ENCODE data around the gene PLP2. TPM values are rescaled to one million over a fixed set of nuclear protein-coding genes. Genes with fewer than 3 reads are reported as not detected.
"Not testable (repeated sequence)": the region's sequence is repeated elsewhere in the genome, so short reads cannot be mapped to it uniquely, and the experiment has no call there.

PLP2 gene
- total RNA-seq, 2 donors from 2014 or later: 19.4 to 30.1 TPM

DNA sequence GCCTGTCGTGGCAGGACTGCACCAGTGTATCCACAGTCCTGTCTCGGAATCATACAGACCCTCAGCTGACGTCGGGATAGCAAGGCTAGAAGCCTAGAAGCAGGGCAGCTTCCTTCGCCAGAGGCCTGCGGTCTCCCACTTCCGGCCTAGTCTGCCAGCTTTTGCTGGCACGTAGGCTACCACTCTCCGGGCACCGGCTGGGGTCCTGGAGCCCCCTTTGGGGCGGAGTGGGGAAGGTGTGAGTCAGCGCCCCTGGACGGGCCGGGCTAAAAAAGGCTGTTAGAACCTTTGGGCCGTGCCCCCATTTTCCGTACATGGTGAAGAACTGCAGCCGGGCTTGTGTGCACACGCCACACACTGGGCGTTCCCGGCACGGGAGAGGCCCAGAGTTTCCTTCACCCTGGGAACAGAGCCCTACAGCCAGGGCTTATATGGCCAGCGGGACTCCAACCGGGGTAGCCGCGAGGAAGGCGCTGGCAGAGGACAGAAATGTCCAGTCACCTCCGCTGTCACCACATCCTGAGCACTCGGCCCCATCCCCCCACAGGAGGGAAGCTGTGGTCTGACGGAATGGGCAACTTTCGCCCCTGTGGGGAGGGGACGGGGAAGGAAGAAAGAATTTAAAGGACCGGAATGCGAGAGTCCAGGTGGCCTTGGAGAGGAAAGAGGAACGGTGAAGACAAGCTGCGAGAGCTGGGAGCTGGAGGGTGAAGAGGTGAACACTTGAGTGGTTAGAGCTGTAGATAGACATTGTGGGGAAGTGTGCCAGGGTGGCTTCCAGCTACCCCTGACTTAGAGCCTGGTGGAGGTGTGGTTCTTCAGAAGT lies 4.6 kb upstream of the PLP2 start:
- intact Hi-C loops (cut with DNase I): no loop called here
- peaks cover 12% of the 10 kb centered on the region for H3K4me1 ChIP-seq
- no peak overlapping the region for H3K4me3 ChIP-seq
- no peaks in the 10 kb centered on the region for H3K36me3 ChIP-seq (replicated peaks in 1 of 2; ENCODE audit: insufficient read depth in 1 of 2, low read depth in 2 of 2)
- DNase-seq: peak in 3 of 4 donors; percentile 28 to 57 (median 56)
- no peaks in the 10 kb centered on the region for H3K9me3 ChIP-seq
- H3K27ac ChIP-seq: peak overlapping the region; percentile 47 to 83 (median 80)
- ATAC-seq: no peak
- H3K27me3 ChIP-seq: no peaks in the 10 kb centered on the region
- WGBS, 2 donors: 27 to 63% methylated on average over 9 to 27 of the region's 35 CpGs
- TF ChIP-seq POLR2A (IDR thresholded peaks at IDR 0.05): peak in 1 of 3 donors; percentile 17
- TF ChIP-seq, protein P1, sequence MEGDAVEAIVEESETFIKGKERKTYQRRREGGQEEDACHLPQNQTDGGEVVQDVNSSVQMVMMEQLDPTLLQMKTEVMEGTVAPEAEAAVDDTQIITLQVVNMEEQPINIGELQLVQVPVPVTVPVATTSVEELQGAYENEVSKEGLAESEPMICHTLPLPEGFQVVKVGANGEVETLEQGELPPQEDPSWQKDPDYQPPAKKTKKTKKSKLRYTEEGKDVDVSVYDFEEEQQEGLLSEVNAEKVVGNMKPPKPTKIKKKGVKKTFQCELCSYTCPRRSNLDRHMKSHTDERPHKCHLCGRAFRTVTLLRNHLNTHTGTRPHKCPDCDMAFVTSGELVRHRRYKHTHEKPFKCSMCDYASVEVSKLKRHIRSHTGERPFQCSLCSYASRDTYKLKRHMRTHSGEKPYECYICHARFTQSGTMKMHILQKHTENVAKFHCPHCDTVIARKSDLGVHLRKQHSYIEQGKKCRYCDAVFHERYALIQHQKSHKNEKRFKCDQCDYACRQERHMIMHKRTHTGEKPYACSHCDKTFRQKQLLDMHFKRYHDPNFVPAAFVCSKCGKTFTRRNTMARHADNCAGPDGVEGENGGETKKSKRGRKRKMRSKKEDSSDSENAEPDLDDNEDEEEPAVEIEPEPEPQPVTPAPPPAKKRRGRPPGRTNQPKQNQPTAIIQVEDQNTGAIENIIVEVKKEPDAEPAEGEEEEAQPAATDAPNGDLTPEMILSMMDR (IDR thresholded peaks at IDR 0.05): no peak

DNA sequence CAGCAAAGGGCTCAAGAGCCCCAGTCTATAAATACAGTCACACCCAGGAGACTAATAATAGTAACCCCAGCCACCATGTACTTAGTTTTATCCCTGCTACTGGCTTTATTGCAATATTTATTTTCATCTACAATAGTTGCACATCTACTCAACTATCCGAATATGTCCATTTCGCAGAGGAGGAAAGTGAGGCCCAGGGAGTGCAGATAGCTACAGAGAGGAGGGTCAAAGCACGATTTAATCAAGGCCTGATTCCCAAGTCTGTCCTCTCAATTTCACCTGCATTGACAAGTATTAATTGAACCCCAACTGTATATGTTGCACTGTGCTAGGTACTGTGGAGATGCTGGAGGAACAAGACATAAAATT lies 4.0 kb upstream of the PLP2 start:
- H3K27me3 ChIP-seq: no peaks in the 10 kb centered on the region
- WGBS, 2 donors: 70 to 77% methylated on average over 3 of the region's 3 CpGs
- H3K4me3 ChIP-seq: no peak overlapping the region
- no peak for DNase-seq
- no peaks in the 10 kb centered on the region for H3K36me3 ChIP-seq (replicated peaks in 1 of 2; ENCODE audit: insufficient read depth in 1 of 2, low read depth in 2 of 2)
- intact Hi-C loops (cut with DNase I): no loop called here
- TF ChIP-seq POLR2A (IDR thresholded peaks at IDR 0.05): no peak
- TF ChIP-seq, protein P1 (IDR thresholded peaks at IDR 0.05): no peak
- peak overlapping the region; percentile 47 to 83 (median 80) for H3K27ac ChIP-seq
- no peaks in the 10 kb centered on the region for H3K9me3 ChIP-seq
- no peak for ATAC-seq
- peaks cover 11% of the 10 kb centered on the region for H3K4me1 ChIP-seq

DNA sequence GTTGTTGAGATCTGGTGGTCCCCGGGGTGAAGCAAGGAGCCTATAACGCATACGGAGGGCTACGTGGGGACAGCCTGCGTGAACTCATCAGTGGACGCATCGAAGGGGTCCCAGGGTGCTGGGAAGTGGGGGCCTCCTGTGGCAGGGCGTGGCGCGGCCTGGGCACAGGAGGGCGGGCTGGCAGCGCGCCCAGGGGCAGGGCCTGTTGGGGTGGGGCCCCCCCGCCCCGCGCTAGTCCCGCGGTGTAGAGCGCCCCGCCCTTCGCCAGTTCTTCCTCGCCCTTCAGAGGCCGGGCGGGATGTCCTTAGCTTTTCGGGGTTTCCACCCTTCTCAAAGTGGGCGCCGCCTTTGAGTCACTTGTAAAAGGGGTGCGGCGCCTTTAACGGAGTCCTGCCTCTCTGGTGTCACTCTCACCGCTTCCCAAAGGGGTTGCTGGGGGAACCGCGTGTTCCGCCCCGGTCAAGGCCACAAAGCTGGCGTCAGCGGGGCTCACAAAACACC lies 632 bp downstream of the PLP2 start:
- no peaks in the 10 kb centered on the region for H3K27me3 ChIP-seq
- WGBS, 2 donors: 0% methylated on average over 22 of the region's 37 CpGs; no CpG with 5 or more reads in 1 of the 2 donors
- peaks cover 19% of the 10 kb centered on the region for H3K4me1 ChIP-seq
- H3K36me3 ChIP-seq (replicated peaks in 1 of 2; ENCODE audit: insufficient read depth in 1 of 2, low read depth in 2 of 2): no peaks in the 10 kb centered on the region
- DNase-seq (peak; percentile 77 to 86 (median 84)), ATAC-seq (peak; percentile 85)
- peak overlapping the region; percentile 7 to 36 for H3K4me3 ChIP-seq
- TF ChIP-seq, protein P1 (IDR thresholded peaks at IDR 0.05): no peak
- no peak for TF ChIP-seq POLR2A (IDR thresholded peaks at IDR 0.05)
- intact Hi-C loops (cut with DNase I): no loop called here
- peak overlapping the region; percentile 75 to 94 (median 85) for H3K27ac ChIP-seq
- no peaks in the 10 kb centered on the region for H3K9me3 ChIP-seq

DNA sequence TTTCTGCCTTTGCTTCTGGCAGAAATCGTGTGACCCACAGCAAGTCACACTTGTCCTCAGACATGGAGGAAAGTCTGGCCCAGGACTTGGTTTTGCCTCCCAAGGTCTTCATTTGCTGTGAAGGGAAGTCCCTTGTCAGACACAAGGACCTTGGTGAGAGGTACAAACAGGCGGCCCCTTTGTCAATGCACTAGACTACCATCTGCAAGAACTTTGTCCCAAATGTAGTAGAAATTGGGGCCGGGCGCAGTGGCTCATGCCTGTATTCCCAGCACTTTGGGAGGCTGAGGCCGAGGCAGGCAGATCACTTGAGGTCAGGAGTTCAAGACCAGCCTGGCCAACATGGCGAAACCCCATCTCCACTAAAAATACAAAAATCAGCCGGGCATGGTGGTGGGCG lies 1.8 kb downstream of the PLP2 start:
- ATAC-seq; H3K36me3 ChIP-seq (replicated peaks in 1 of 2; ENCODE audit: insufficient read depth in 1 of 2, low read depth in 2 of 2); DNase-seq; H3K4me3 ChIP-seq; H3K27me3 ChIP-seq; intact Hi-C loops (cut with DNase I); H3K9me3 ChIP-seq: not testable (repeated sequence)
- Histone ChIP-seq H3K4me1 (peaks cover 12% of the 10 kb centered on the region), H3K27ac (peak overlapping the region in 3 of 4 donors; percentile 75 to 94 (median 89))
- whole genome bisulfite sequencing, 2 donors: 87% methylated on average over 6 to 8 of the region's 8 CpGs

DNA sequence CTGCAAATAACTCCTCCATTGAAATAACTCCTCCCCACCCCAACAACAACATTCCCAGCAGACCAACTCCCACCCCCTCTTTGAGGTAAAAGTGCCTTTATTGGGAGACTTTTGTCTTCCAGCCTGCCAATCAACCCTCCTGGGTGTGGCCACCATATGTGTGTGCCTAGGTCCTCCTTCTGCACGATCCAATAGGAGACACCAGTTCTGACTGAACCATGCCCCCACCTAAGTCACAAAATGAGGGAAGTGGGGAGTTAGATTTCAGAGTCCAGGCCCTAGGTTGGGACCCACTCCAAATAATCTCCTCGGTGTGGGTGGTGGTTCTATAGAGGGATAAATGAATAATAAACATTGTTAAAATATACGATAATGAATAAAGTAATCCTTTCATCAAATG lies 3.0 kb downstream of the PLP2 start:
- ATAC-seq: no peak
- H3K4me3 ChIP-seq: no peak overlapping the region
- WGBS, 2 donors: 65 to 78% methylated on average over 3 of the region's 3 CpGs
- peaks cover 12% of the 10 kb centered on the region for H3K4me1 ChIP-seq
- no peaks in the 10 kb centered on the region for H3K27me3 ChIP-seq
- no peaks in the 10 kb centered on the region for H3K36me3 ChIP-seq (replicated peaks in 1 of 2; ENCODE audit: insufficient read depth in 1 of 2, low read depth in 2 of 2)
- intact Hi-C loops (cut with DNase I): no loop called here
- H3K27ac ChIP-seq: no peak overlapping the region
- no peak for TF ChIP-seq POLR2A (IDR thresholded peaks at IDR 0.05)
- TF ChIP-seq, protein P1 (IDR thresholded peaks at IDR 0.05): no peak
- no peaks in the 10 kb centered on the region for H3K9me3 ChIP-seq
- DNase-seq: no peak
